DMS79 (cell line): ENCODE measurements around the gene THAP10.

Experiments
- DNase-seq: peaks from one replicate; lab custom pipeline; 2025; lab: John Stamatoyannopoulos, UW

Gene THAP10

DNA sequence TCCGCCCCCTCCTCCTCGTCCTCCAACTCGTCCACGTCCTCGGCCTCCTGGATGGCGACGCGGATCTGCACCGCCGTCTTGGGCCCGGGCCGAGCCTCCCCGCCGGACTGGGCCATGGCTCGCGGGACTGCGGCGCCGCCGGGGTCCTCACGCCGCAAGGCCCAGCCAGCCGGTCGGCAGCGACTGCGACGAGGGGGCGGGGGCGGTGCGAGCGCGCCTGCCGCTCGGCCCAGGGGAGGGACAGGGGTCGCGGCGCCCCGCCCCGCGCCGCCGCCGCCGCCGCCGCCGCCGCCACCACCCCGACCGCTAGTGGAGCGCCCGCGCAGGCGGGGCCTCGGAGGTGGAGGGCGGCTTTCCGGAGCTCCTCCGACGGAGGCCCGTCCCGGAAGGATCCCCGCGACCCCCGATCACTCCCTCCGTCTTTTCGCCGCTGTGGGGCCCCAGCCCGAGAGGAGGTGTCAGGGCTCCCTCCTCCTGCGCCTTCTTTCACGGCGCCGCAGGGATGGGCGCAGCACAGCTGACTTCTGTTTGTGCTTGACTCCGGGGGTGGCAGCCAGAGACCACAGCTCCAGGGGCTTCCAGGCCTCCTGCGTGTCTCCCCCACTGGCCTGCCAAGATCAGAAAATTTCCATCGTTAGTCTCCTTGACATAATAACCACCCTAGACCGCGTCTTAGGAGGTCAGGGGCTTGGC is 38.1 kb downstream of the THAP10 start, which contains the start of gene LARP6:
Gene LARP6, minus strand, starts transcription at position 185 of the 693 bp plus-strand sequence. Its CDS starts 69 bp downstream, at position 116.
- DNase-seq: no peak

DNA sequence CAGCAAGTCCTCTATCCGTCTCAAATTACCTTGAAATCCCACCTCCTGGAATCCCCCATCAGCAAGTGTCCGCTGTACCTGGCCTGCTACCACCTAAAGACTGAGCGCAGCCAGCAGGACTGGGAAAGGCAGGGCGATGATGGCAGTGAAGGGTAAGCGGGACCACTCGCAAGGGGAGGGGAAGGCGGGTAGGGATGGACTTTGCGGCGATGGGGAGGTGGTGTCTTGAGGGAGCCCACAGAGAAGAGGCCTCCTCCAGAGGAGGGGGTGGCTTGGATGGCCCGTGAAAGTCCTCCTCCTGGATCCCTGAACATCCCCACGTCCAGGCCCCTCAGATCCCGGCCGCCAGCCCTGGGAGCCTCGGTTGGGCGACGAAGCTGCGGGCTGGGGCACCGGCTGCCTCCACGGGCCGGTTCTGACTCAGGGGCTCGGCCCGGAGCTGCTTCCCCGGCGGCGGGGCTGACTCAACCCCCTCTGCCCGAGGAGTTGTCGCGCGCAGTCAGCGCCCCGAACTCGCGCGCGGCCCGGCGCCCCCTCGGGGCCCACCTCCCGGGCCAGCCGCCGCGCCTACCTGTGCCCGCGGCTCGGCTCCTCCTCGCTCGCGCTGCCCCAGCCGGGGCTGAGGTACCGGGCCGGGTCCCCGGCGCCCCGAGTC is 38.8 kb downstream of the THAP10 start:
- DNase-seq: no peak

DNA sequence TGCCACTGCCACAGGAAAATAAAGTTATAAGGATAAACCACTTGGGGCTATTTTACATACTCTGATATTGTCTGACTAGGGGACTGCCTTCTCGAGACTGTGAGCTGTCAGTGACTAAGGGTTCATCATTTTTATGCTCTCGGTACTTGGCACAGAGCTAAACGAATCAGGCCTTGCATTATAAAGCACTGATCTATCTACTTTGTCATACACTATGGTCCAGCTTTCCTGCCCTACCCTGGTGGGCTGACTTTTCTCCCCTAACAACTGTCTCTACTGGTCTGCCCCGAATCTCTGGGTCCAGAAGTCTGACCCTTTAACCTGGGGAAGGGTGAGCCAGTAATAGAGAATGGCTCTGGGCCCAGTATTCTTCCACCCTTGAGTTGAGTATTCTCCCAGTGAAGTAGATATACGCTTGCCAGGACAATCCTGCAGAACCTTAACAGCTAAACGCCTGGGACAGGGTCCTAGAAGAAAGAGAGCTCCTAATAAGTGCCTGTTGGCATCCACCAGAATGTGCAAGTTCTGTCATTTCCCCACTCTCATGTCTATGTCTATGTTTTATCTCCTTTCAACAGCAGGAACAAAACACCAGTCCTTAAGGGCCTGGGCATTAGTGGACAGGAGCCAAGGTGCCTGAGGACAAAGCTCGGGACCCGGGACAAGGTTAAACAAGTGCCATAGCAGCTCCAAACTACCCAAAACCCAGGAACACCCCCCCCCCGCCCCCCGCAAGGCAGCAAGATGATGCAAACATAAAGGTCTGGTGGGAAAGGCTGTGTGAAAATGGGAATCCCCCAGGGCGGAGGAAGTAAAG is 39.5 kb downstream of the THAP10 start:
- DNase-seq: no peak

GRCh38 chr15:70851889-70852288 is 40.3 kb downstream of the THAP10 start:
- DNase-seq: no peak

DNA sequence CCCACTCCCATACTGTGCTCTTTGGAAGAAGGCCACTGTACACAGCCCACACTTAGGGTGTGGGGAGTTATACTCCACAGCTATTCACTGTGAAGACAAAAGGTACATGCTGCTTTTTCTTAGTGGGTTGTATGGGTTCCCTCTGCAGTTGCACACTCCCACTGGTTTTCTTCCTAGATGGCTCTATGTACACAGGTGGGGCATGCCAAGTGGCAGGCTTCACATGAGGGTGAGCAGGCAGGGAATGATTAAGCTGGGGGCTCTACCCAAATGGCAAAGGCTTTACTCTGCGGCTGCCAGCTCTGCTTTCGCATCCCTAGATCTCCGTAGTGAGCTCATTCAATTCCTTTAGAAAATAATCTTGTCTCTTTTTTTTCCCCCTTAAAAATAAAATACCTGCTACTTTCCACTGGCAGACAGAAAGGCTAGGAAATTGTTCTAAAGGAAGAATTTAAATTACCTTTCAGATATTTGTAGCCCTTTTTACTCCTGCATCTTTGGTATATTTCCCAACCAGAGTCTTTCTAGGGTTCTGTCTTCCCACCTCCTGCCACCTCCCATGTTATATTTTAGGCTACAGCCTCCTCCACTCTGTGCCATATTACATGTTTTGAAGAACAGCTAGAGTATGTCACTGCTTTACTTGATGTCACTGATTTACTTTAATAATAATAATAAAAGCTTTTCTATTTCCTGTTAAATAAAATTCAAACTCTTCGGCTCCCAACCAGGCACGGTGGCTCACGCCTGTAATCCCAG is 46.5 kb downstream of the THAP10 start:
- DNase-seq: no peak

GRCh38 chr15:70837476-70837875 is 54.8 kb downstream of the THAP10 start:
- no peak for DNase-seq

DNA sequence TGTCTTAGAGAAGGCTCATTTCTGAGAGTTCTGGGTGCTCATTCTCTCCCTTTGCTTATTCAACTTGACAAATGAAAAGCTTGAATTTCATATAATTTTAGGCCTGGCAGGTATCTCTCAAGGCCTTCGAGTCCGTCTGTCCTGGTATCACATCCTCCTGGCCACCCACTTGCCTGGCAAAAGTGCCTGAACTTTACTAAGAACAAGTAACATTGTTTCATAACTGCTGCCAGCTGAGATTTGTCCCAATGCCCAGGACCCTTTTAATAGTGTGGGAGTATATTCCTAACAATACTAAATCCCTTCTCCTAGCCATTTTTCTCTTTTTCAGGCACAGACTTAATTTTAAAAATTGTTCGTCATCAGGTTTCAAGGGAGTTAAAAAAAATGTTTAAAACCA is 56.4 kb downstream of the THAP10 start:
- no peak for DNase-seq

- DNase-seq: no peak
Observed at GRCh38 chr15:70835415-70835814, 56.8 kb downstream of the THAP10 start.

DNA sequence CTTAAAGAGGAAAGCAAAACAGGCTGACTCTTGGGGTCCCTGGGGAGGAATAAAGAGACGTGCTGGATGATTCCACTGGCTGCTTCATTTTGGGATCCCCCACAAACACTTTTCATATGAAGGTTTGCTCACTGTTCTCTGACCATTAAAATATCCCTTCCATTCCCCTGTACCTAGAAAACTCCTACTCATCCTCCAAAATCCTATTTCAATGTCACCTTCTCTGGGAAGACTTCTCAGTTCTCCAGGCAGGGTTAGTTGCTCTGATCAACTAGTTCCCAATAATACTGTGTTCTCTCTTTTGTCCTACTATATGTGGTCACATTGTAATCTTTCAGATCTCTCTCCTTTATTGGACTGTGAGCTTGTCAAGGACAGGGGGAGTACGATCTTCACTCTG is 57.2 kb downstream of the THAP10 start:
- DNase-seq: no peak

DNA sequence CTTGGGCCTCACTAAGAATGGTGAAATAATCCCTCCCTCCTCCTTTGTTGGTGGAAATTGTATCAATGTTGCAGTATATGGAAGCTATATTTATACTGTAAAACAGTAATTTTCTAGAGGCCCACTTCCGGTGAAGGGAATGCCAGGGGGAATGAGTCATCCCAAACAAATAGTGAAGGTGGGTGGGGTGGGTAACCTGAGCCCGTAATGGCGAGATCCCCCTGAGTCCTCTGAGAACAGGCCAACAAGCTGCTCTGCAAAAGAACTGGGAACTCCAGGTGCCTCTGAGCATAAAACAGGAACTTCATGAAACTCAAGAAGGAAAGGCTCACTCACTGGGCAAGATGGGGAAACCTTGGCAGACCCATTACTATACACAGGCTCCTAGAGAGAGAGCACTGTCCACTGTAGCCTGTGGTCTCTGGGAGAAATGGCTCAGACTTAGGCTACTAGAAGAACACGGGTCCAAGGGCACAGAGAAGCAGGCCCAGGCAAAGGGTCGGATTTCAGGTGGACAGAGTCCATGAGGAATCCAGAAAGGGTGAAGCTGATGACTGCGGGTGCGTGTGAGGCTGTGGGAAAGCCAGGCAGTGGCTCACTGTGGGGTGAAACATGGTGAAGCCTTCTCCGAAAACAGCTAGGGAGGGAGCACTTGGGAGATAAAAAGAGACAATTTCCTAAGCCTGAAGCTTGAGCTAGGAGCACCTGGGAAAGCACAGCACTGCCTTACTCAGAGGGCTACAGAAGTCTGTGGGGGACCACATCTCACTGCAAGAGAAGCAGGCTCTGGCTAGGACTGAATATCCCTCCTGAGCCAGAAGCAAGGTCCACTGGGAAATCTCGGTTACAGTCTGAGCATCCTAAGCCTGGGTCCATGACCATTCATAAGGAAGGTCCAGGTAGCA is 58.1 kb downstream of the THAP10 start:
- DNase-seq: no peak

GRCh38 chr15:70833422-70833821 is 58.8 kb downstream of the THAP10 start:
- no peak for DNase-seq

- DNase-seq: no peak
Observed at GRCh38 chr15:70832176-70832575, 60.1 kb downstream of the THAP10 start.
